ENCODE data around the gene ARRB2. TPM values are rescaled to one million over a fixed set of nuclear protein-coding genes. Genes with fewer than 3 reads are reported as not detected.

ARRB2 gene
- total and polyA plus RNA-seq, 2 of the 4 experiments (the other 2 are of a cell fraction), result 3.9 to 10.6 TPM

DNA sequence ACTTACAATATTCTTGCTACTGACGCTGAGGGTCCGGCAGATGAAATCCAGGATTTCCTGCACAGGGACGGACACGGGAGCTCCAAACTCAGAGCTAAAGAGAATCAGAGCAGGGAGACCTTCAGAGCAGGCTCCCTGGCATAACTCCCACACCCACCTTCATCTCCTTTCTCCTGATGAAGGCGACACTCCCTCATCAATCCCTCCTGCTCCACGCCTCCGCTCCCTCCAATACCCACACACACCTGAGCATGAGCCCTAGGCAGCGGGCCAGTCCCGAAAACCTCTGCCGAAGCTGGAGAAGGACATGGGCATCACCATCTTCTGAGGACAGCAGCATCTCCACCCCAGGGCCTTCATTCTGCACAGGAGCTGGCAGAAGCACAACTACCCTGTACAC lies 34.6 kb upstream of the ARRB2 start:
- H4K91ac ChIP-seq (ENCODE audit: insufficient read depth, low read depth, low read length), result no peak overlapping the region
- no peak overlapping the region for H3K27ac ChIP-seq (ENCODE audit: insufficient read depth, low read length)
- no peak overlapping the region for H3K4me2 ChIP-seq (ENCODE audit: low read depth, low read length)
- H2AK9ac ChIP-seq (replicated peaks; ENCODE audit: low read depth, low read length, poor library complexity), result no peak overlapping the region
- H3K9ac ChIP-seq (ENCODE audit: low read depth, low read length), result no peak overlapping the region
- H3K4me3 ChIP-seq (ENCODE audit: insufficient read depth, low read depth, low read length), result no peak overlapping the region
- CTCF ChIA-PET, result no interaction called here
- no peaks in the 10 kb centered on the region for H3K27me3 ChIP-seq (ENCODE audit: control insufficient read depth, insufficient read depth, low read length)
- no peak overlapping the region for H2BK5ac ChIP-seq (ENCODE audit: low read depth, low read length, poor library complexity, severe bottlenecking)
- intact Hi-C loops (cut with micrococcal nuclease) (no loop called here), in situ Hi-C loops (cut with MboI; ENCODE audit: low sequenced_read_pairs) (no loop called here), dilution Hi-C loops (cut with HindIII; ENCODE audit: low sequenced_read_pairs, unreplicated experiment) (no loop called here)
- no peak overlapping the region for H2BK15ac ChIP-seq (ENCODE audit: low read depth, low read length)
- no TSS peak for BruUV-seq (replicated peaks)
- no peak for TF ChIP-seq RCOR1 (IDR thresholded peaks at IDR 0.05; ENCODE audit: insufficient replicate concordance, low read length)
- TF ChIP-seq, protein P1, sequence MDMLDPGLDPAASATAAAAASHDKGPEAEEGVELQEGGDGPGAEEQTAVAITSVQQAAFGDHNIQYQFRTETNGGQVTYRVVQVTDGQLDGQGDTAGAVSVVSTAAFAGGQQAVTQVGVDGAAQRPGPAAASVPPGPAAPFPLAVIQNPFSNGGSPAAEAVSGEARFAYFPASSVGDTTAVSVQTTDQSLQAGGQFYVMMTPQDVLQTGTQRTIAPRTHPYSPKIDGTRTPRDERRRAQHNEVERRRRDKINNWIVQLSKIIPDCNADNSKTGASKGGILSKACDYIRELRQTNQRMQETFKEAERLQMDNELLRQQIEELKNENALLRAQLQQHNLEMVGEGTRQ (IDR thresholded peaks at IDR 0.05; ENCODE audit: low read depth, low read length), result no peak
- TF ChIP-seq FOS (IDR thresholded peaks at IDR 0.05; ENCODE audit: low read depth, low read length), result no peak
- no peak for TF ChIP-seq MAZ (IDR thresholded peaks at IDR 0.05; ENCODE audit: borderline replicate concordance, low read depth, low read length)
- no peak for TF ChIP-seq BHLHE40 (IDR thresholded peaks at IDR 0.05; ENCODE audit: low read depth, low read length)
- no peak for TF ChIP-seq POLR2A (IDR thresholded peaks at IDR 0.05; ENCODE audit: low read depth, low read length)
- TF ChIP-seq, protein P2, sequence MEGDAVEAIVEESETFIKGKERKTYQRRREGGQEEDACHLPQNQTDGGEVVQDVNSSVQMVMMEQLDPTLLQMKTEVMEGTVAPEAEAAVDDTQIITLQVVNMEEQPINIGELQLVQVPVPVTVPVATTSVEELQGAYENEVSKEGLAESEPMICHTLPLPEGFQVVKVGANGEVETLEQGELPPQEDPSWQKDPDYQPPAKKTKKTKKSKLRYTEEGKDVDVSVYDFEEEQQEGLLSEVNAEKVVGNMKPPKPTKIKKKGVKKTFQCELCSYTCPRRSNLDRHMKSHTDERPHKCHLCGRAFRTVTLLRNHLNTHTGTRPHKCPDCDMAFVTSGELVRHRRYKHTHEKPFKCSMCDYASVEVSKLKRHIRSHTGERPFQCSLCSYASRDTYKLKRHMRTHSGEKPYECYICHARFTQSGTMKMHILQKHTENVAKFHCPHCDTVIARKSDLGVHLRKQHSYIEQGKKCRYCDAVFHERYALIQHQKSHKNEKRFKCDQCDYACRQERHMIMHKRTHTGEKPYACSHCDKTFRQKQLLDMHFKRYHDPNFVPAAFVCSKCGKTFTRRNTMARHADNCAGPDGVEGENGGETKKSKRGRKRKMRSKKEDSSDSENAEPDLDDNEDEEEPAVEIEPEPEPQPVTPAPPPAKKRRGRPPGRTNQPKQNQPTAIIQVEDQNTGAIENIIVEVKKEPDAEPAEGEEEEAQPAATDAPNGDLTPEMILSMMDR (conservative IDR thresholded peaks at IDR 0.05; ENCODE audit: low read depth, low read length), result no peak
- TF ChIP-seq MXI1 (IDR thresholded peaks at IDR 0.05; ENCODE audit: borderline replicate concordance, low read depth, low read length), result no peak
- TF ChIP-seq MAFK (IDR thresholded peaks at IDR 0.05; ENCODE audit: low read depth, low read length), result no peak
- TF ChIP-seq CEBPB (IDR thresholded peaks at IDR 0.05; ENCODE audit: low read depth, low read length), result no peak
- TF ChIP-seq NFE2L2 (IDR thresholded peaks at IDR 0.05; ENCODE audit: low read depth, low read length), result no peak
- no peak for TF ChIP-seq SMC3 (IDR thresholded peaks at IDR 0.05; ENCODE audit: low read depth, low read length)
- no peak for TF ChIP-seq CHD1 (IDR thresholded peaks at IDR 0.05; ENCODE audit: low read depth, low read length)
- no peak for TF ChIP-seq RFX5 (IDR thresholded peaks at IDR 0.05; ENCODE audit: low read depth, low read length)
- TF ChIP-seq, protein P3, sequence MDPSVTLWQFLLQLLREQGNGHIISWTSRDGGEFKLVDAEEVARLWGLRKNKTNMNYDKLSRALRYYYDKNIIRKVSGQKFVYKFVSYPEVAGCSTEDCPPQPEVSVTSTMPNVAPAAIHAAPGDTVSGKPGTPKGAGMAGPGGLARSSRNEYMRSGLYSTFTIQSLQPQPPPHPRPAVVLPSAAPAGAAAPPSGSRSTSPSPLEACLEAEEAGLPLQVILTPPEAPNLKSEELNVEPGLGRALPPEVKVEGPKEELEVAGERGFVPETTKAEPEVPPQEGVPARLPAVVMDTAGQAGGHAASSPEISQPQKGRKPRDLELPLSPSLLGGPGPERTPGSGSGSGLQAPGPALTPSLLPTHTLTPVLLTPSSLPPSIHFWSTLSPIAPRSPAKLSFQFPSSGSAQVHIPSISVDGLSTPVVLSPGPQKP (IDR thresholded peaks at IDR 0.05; ENCODE audit: borderline replicate concordance, low read depth, low read length), result no peak
- no peak for TF ChIP-seq RAD21 (IDR thresholded peaks at IDR 0.05; ENCODE audit: low read length)
- H3K9me3 ChIP-seq (ENCODE audit: control insufficient read depth, insufficient read depth, low read length), result no peaks in the 10 kb centered on the region
- H3K23ac ChIP-seq (ENCODE audit: low read depth, low read length), result no peak overlapping the region
- no peak overlapping the region for H3K56ac ChIP-seq (ENCODE audit: extremely low read depth, insufficient read depth, low read length)
- H3K4ac ChIP-seq (ENCODE audit: low read depth, low read length), result no peak overlapping the region
- peaks cover 32% of the 10 kb centered on the region for H4K20me1 ChIP-seq (ENCODE audit: insufficient read depth, low read length)
- H2AFZ ChIP-seq (replicated peaks; ENCODE audit: low read length, poor library complexity), result no peak overlapping the region
- DNase-seq (no peak), ATAC-seq (ENCODE audit: low read depth) (no peak)
- no peak overlapping the region for H4K5ac ChIP-seq (ENCODE audit: low read depth, low read length)
- peaks cover 12% of the 10 kb centered on the region for H3K4me1 ChIP-seq (ENCODE audit: control insufficient read depth, insufficient read depth, low read length)
- peaks cover 15% of the 10 kb centered on the region for H3K9me1 ChIP-seq (ENCODE audit: insufficient read depth, low read length)
- WGBS, 2 experiments (ENCODE audit: extremely low coverage in 2 of 2, insufficient read length in 1 of 2), result 90% methylated on average over 3 of the region's 10 CpGs; no CpG with 5 or more reads in 1 of the 2 experiments
- peaks cover 0 to 8% of the 10 kb centered on the region in 2 experiments; a peak in 2 of 4 replicates for H3K79me1 ChIP-seq (ENCODE audit: low read depth in 1 of 2, low read length in 2 of 2)
- no peak overlapping the region for H2BK20ac ChIP-seq (ENCODE audit: low read depth, low read length)
- H3K18ac ChIP-seq (ENCODE audit: low read depth, low read length), result no peak overlapping the region
- H2BK120ac ChIP-seq (ENCODE audit: low read depth, low read length), result no peak overlapping the region
- no peak overlapping the region for H3K14ac ChIP-seq (replicated peaks; ENCODE audit: low read depth, low read length)
- peaks cover 53% of the 10 kb centered on the region for H3K36me3 ChIP-seq (ENCODE audit: control insufficient read depth, insufficient read depth, low read length)
- POLR2A ChIA-PET (ENCODE audit: unreplicated experiment), result no interaction called here
- no peak overlapping the region for H2AK5ac ChIP-seq (ENCODE audit: low read depth, low read length)
- H4K8ac ChIP-seq (ENCODE audit: low read depth in 2 of 2, low read length in 2 of 2), result no peak overlapping the region
